Raji (cell line): ENCODE measurements around the gene ZBTB40.

Source experiments
- POLR2A ChIP-seq: IDR thresholded peaks from 2 replicates; pipeline ENCODE4 v1.6.1; 2011; ENCODE audit warnings: low read depth, low read length, control low read depth; ENCODE audit not compliant: insufficient read depth

The ZBTB40 gene

DNA sequence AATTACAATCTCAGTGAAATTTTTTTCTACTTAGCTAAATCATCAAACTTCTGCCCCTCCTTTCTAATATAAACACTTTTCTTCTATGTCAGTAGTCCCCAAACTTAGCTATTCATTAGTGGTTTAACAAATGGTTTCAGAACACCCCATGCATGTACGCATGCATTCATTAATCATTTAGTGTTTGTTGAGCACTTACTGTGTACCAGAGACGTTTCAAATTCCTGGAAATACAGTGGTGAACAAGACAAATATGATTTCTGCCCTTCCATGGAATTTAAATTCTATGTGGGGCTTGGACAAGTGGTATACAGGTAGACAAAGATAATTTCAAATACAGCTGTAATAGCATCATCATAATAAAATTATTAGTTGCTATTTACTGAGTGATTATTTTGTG, 1.5 kb downstream of the ZBTB40 start:
- TF ChIP-seq POLR2A: no peak

DNA sequence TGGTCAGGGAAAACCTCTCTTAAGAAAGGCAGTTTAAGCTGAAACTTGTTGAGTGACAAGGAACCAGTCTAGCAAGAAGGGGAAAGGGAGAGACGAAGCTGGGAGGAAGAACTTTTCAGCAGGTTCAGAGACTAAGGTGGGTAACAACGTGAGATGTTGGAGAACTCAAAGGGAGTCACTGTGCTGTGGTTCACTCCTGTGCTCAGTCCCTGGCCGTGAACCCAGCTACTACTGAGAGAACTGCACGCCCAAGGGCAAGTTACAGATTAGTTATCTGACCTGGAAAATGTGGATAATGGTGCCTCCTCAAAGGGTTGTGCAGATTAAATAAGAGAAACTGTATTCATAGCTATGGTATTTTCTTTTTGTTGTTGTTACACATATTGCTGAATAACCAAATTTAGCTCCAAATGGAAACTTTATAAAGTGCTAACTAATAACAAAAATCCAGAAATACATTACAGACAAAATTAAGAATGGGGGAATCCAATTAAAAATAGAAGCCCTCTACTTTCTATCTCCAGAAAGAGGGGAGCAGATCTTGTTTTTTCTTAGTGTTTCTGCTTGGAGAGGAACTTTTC, 2.9 kb downstream of the ZBTB40 start:
- TF ChIP-seq POLR2A: no peak

DNA sequence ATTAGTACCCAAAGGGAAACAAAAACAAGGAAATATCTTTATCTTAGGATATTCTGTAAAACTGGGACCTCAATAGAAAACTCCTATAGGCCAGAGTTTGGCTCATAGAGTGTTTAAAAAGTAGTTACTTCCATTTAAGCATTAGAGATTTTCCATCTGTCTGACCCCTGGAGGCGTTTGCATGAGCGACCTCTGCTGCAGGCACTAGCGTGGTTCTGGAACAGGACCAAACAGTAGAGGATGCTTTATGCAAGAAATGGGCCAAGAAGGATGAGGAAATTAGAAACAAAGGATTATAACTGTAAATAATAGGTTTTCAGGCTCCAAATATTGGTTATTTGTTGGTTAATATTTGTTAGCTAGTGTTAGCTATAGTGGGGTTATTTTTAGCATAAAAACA, 5.7 kb downstream of the ZBTB40 start:
- no peak for TF ChIP-seq POLR2A

DNA sequence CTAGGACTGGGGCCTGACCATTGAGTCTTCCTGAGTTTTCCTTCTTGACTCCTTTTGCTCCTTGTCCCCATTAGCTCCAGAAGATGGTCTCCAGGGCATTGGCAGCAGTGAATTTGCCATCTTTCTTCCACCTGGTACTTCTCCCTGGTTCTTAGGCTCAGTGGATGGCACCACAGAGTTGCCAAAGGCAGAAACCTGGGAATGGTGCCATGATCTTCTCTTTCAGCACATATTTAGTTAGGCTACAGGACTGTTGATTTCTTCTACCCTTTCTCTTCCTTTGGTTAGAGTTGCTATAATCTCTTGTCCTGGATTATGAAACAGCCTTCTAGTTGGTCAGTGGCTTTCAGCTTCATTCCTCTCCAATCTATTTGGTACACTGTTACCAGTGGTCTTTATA, 6.2 kb downstream of the ZBTB40 start:
- no peak for TF ChIP-seq POLR2A

DNA sequence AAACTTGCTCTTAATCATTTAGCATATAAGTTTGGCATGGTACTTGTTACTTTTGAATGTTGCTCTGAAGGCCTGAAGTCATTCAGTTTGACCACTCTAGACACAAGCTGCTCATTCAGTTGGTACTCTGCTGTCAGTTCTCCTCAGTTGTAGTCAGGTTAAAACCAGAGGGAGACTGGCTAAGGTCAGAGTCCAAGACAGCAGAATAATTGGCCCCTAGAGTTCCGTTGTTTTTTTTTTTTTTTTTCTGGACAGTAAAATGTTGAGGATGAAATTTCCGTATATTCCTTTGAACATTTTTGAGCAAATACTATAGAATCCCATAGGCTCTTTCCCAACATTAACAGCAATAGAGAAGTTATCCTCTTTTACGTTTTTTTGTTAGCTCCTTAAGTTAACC, 9.4 kb downstream of the ZBTB40 start:
- no peak for TF ChIP-seq POLR2A

DNA sequence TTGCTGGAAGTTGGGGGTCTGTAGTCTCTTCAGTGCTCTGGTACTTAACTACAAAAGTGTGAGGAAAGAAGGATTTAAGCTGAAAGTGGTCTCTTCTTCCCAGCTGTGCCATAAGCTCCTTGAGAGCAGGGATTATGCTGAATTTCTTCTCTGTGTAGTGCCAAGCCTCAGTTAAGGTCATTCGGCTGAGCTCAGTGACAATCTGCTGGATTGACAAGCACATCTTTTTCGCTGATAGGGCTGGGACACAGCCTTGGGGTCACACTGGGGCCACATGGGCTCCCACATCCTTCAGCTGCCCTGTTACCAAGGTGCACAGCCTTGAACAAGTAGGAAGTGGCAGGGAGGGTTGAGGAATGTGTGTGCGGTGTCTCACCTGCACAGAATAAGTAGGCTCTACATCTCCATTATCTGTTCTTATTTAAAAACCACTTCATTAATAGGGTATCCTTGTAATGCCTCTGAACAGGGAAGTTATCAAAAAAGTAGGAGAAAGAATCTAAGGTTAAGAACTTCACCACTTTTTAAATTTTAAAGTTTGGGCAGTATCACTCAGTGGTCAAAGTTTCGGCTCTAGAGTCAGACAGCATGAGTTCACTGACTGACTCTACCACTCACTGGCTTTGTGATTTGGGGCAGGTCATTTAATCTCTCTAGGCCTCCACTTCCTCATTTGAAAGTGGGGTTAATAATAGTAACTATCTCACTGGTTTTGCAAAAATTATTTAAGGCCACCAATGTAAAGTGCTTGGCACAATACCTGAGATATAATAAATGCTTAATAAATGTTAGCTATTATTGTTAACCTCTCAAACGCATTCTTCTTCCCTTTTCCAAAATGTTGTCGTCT, 10.3 kb downstream of the ZBTB40 start:
- no peak for TF ChIP-seq POLR2A

DNA sequence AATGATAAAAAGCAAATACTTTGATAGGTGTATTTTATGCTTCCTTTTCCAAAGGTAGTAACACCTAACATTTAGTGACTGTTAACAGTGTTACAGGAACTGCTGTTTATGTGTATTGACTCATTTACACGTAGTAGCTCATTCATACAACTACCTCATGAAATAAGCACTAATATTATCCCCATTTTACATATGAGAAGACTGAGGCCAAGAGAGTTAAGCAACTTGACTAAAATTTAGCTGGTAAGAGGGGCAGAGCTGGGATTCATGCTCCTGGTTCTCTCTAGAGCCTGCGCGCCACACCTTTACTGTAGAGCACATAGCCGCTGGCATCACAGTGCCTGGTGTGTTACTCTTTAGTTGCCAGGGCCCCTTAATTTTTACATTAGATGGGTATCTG, 11.3 kb downstream of the ZBTB40 start:
- TF ChIP-seq POLR2A: no peak

DNA sequence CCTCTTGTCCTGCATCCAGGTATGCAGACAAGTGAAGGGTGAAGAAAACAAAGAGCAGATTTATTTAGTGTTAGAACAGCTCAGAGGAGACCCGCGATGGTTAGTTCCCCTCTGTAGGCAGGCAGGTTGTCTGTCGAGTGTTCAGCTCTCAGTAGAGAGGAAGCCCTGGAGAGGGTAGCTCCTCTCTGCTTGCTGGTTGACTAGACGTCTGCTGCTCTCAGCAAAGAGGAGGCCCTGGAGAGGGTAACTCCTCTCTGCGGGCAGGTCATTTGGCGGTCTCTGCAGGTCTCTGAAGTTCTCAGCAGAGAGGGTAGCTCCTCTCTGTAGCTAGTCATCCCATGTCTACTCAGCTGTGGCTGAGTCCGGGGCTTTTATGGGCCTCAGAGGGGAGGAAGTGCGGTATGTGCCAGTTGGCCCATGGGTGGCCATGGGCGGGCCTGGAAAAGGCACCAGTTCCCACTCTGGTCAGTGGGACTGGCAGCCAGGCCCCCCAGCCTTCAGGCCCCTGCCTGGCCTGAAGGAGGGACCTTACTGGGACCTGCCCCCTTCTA, 13.4 kb downstream of the ZBTB40 start:
- TF ChIP-seq POLR2A: no peak

DNA sequence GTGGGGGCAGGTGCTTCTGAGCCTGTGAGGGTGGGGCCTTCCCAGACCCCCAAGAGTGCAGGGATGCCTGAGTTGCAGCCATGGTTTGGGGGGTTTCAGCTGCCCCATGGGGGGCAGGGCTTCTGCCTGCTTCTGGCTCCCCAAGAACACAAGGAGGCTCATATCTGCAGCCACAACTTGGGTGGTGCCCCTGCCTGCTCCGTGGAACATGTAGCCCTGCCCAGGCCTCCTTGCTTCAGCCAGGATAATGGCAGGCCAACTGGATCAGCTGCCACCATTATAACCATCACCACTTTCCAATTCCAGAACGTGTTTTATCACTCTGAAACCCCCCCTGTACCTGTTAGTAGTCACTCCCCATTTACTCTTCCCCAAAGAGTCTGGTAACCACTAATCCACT, 14.0 kb downstream of the ZBTB40 start:
- no peak for TF ChIP-seq POLR2A

DNA sequence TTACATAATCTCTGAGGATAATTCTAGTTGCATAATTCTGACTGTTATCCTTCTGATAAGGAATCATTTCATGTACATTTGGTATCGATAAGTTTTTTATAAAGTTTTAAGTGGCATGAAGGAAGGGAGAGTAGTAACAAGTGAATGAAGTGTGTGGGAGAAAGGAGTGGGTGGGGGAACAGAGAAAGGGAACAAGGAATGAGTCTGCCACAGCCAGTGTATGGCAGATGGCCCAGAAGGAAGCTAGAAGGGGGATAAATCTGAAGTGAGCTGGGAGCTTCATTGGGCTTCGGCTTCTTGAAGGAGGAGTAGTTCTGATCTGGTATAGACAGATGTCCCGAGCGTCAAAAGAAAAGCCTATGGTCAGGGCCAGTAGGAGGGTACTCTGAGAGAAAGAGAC, 18.6 kb downstream of the ZBTB40 start:
- no peak for TF ChIP-seq POLR2A

DNA sequence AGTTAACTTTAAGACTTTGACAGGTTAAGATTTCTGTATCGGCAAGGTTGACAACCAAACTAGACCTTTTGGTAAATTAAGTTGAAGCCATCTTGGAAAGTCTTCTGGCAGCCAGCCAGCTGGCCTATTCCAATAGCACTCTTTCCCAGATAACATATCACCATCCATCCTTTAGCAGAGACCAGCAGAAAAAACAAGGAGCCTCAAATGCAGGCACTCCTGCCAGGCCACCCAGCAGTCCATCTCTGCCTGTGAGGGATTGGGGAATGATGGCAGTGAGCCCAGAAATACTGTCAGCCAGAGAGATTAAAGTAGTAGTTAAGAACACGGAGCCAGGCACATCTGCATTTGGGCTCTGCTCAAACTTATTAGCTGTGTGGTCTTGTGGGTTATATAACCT, 19.4 kb downstream of the ZBTB40 start:
- no peak for TF ChIP-seq POLR2A

DNA sequence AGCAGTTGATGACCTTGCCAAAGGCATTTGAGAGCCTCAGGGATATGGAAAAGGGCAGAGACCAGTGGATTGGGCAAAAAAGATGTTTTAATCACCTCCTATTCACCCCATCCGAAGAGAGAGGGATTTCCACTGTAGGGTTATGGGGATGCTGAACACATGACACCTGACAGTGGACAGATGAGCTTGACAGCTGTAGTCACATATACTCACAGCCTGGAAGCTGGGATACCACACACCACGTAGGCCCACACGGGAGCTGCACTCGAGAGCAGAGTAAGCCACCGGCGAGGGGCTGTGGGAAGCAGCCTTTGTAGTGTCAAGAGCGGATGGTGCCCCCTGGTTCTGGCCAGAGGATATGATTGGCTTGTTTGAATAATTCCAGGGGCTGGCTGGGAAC, 20.0 kb downstream of the ZBTB40 start:
- TF ChIP-seq POLR2A: no peak

DNA sequence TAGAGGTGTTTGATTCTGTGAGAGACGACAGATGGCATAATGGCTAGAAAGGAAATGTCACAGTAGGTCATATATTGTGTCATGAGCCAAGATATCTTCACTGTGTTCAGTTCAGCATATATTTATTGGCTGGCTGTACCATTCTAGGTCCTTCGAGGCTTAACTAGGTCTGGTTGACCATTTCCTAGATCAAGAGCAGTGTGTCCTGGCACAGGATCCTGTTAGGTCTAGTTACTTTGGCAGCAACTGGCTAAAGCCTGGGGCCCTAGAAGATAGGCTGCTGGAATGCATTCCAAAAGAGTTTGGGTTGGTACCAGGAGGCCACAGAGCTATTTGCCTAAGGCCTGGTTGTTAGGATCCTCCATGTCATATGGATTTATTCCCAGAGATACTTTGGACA, 20.9 kb downstream of the ZBTB40 start:
- TF ChIP-seq POLR2A: no peak

DNA sequence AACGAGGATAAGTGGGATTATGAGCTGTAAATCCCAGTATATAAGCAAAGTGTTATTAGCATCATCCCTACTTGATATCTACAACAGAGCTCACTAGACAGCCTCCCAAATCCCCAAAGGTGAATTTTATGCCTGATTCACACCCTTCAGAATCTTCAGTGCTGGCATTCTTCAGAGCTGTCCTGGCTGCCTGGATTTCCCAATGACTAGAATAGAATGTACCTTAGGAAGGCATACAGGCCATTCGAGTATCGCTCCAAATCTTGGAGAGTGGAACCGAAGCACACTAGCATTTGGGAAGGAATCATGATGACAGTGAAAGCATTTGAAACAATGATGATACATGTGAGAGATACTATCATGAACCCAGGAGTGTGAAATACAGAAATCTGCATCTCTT, 22.3 kb downstream of the ZBTB40 start:
- TF ChIP-seq POLR2A: no peak

DNA sequence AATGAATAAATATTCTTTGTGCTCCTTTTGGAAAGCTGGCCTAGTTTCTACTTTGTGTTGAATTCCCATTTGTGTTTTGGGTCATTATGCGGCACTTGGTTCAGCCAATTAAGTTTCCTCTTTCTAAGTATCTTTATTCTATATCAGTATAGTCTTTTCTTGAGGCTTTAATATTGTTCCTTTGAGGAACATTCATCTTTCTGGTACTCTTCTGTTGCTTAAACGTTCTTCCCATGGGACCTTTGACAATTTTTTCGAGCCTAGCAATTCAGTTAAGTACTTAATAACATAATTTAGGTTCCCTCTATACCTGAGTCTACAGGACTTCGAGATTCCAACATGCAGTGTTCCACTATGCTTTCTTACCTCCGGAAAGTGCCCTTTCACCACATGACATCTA, 24.9 kb downstream of the ZBTB40 start:
- TF ChIP-seq POLR2A: no peak

DNA sequence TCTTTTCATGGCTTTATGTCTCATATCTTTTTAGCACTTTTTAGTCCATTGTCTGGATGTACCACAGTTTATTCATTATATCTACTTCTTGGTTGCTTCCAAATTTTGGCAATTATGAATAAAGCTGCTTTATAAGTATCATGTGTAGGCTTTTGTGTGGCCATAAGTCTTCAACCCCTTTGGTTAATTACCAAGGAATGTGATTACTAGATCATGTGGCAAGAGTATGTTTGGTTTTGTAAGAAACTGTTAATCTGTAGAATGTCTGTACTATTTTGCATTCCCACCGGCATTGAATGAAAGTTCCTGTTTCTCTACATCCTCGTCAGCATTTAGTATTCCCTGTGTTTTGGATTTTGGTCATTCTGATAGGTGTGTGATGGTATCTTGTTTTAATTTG, 31.5 kb downstream of the ZBTB40 start:
- TF ChIP-seq POLR2A: no peak

DNA sequence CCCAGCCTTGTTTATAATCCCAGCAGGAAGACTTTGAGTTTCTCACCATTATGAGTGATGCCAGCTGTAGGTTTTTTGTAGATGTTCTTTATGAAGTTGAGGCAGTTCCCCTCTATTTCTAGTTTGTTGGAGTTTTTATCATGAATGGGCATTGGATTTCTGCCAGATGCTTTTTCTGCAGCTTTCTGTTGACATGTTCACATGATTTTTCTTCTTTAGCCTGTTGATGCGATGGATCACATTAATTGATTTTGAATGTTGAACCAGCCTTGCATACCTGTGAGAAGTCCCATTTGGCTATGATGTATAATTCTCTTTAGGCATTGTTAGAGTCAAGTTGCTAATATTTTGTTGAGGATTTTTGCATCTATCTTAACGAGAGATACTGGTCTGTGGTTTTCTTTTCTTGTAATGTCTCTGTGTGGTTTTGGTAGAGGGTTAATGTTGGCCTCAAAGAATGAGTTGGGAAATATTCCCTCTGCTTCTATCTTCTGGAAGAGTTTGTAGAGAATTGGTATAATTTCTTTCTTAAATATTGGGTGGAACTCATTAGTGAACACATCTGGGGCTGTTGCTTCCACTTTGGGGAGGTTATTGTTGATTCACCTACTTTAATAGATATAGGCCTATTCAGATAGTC, 33.2 kb downstream of the ZBTB40 start:
- TF ChIP-seq POLR2A: no peak

DNA sequence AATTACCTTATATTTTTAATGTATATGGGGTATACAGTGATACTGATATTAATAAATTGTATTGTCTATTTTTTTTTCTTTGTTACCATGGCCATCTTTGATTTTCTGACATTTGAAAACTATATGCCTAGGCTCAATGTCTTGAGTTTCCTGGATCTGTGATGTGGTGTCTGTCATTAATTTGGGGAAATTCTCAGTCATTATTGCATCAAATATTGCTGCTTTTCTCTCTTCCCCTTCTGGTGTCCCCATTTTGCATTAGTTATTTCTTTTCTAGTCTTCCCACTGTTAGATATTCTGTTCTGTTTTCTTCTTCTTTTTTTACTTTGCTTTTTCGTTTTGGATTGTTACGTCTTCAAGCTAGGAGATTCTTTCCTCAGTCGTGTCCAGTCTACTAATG, 33.8 kb downstream of the ZBTB40 start:
- no peak for TF ChIP-seq POLR2A
